Activated CD4-positive, alpha-beta T cell treated with anti-CD3 and anti-CD28 coated beads, Interleukin-2, Interleukin-6, amounts not matched to agents 100 ng/mL and 50 ng/mL, durations not matched to agents 16 hours and 8 hours (primary cell): ENCODE data around the gene NOTUM.
"Not testable (repeated sequence)": the region's sequence is repeated elsewhere in the genome, so short reads cannot be mapped to it uniquely, and the experiment has no call there.

Experiments used
- DNase-seq: peaks from one replicate; pipeline ENCODE4 v3.0.0-alpha.2; 2020

Gene NOTUM

GRCh38 chr17:81956607-81957589, 4.1 kb downstream of the NOTUM start:
- DNase-seq, result no peak

GRCh38 chr17:81955756-81956544, 5.0 kb downstream of the NOTUM start:
- DNase-seq, result no peak

- DNase-seq, result no peak
Measured at GRCh38 chr17:81955058-81955681, 5.8 kb downstream of the NOTUM start.

GRCh38 chr17:81954131-81955057, 6.6 kb downstream of the NOTUM start:
- no peak for DNase-seq

- DNase-seq, result not testable (repeated sequence)
Measured at GRCh38 chr17:81953443-81953842, 7.5 kb downstream of the NOTUM start.

GRCh38 chr17:81952792-81953228, 8.2 kb downstream of the NOTUM start:
- no peak for DNase-seq

- no peak for DNase-seq
Measured at GRCh38 chr17:81951785-81952684, 9.0 kb downstream of the NOTUM start.

- no peak for DNase-seq
Measured at GRCh38 chr17:81950501-81950900, 10.5 kb downstream of the NOTUM start.

GRCh38 chr17:81948635-81949378, 12.2 kb downstream of the NOTUM start:
- DNase-seq, result no peak

- no peak for DNase-seq
Measured at GRCh38 chr17:81947189-81947588, 13.8 kb downstream of the NOTUM start, which contains the start of gene MYADML2. Gene MYADML2 (minus strand): TSS chr17:81947233. CDS start chr17:81941741, 5,492 bp downstream.

- no peak for DNase-seq
Measured at GRCh38 chr17:81944858-81945257, 16.1 kb downstream of the NOTUM start.

- no peak for DNase-seq
Measured at GRCh38 chr17:81942167-81942553, 18.8 kb downstream of the NOTUM start.

- DNase-seq, result no peak
Measured at GRCh38 chr17:81941484-81942166, 19.4 kb downstream of the NOTUM start.

- DNase-seq, result no peak
Measured at GRCh38 chr17:81940538-81941483, 20.2 kb downstream of the NOTUM start.

GRCh38 chr17:81939881-81940385, 21.1 kb downstream of the NOTUM start:
- no peak for DNase-seq

- DNase-seq, result no peak
Measured at GRCh38 chr17:81939218-81939617, 21.8 kb downstream of the NOTUM start.

- DNase-seq, result no peak
Measured at GRCh38 chr17:81935709-81936084, 25.3 kb downstream of the NOTUM start.
